ENCODE data around the gene CHRNA9. TPM values are rescaled to one million over a fixed set of nuclear protein-coding genes. Genes with fewer than 3 reads are reported as not detected.

Gene CHRNA9
- total RNA-seq, result not detected in 2 replicates

GRCh38 chr4:40334591-40335524 lies at the start of gene CHRNA9:
TSS of gene CHRNA9 (plus strand) at chr4:40335333. CDS start at chr4:40335468, 135 bp downstream.

Small RNAs within 50 kb of the gene (small RNA-seq; reads per million reads assigned to genes)
- gene RNU7-74P, result not detected

Other genes starting within 250 kb of the CHRNA9 start
- 0.57 TPM in 1 of 2 replicates, not detected in the other for gene RHOH, start 138.3 kb upstream of the CHRNA9 start, total RNA-seq